HTR-8/SVneo (cell line): ENCODE measurements around the gene PC.
"Not testable (repeated sequence)": the region's sequence is repeated elsewhere in the genome, so short reads cannot be mapped to it uniquely, and the experiment has no call there.

Experiments
- DNase-seq: peaks from one replicate; pipeline ENCODE4 v3.0.0; 2011; ENCODE audit warnings: low spot score, mixed read lengths; ENCODE audit not compliant: insufficient read length
- FAIRE-seq: peaks from 2 replicates; lab custom pipeline; 2011; peaks lifted over from hg19 to GRCh38; lab: Jason Lieb, UNC

Gene PC

DNA sequence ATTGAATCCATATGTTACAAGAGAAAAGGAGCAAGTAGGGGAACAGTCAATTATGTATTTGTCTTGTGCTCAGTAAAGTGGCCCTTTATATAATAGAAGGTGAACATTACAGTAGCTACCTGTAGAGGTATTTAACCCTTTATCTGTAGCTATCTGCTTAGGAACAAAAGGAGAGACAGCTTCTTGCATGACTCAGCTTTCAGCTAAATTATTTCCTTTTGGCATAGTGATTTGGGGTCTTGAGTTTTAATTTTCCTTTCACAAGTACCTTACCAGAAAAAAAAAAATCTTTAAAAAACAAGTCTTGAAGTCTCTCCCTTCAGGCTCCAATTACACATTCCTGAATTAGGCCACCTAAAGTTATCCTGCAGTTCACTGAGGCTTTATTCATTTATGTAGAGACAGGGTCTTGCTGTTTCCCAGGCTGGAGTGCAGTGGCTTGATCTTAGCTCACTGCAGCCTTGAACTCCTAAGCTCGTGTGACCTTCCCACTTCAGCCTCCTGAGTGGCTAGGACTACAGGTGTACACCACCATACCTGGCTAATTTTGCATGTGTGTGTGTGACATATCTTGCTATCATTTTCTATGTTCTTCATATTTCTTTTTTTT lies 147.5 kb downstream of the PC start:
- DNase-seq (no peak), FAIRE-seq (no peak)

DNA sequence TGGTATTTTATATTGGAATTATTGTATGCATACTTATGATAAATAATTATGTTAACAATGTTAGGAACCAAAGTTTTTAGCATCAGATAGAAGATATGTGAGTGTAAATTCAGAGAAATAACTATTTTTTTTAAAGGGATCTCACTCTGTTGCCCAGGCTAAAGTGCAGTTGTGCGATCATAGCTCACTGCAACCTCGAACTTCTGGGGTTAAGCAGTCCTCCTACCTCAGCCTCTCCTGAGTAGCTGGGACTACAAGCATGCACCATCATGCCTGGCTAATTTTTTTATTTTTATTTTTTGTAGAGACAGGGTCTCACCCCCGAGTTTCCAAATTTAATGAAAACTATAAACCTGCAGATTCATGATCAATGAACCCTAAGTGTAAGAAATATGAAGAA lies 148.6 kb downstream of the PC start:
- no peak for DNase-seq
- no peak for FAIRE-seq

DNA sequence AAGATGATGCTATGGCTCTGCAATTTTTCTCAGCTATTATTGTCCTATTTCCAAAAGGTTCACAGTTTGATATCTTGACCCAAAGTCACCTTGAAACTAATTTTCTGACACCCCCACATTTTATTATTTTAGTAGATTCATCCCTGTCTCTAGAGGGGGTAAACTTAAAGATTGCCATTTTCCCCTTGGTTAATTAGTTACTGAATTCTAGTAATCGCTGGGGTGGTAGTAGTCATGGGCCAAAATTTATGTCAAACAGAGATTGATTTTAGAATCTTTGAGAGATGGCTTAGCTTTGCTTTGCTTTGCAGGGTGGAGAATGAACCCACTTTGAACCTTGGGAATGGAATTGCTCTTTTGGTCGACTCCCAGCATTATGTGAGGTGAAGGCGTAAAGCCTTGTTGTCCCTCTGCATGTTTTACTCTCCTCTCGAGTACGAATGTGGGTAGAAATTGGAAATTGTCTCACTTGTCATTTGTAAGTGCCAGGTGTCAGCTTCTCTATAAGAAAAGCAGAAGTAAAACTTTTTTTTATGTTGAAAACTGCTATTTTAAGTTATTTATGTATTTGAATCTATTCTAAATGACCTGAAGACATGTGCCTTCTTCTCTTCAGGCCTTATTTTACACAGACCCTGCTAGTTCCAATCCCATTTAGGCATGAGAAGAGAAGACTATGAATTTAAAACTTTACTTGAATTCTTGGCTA lies 157.3 kb downstream of the PC start:
- DNase-seq: no peak
- FAIRE-seq: no peak

DNA sequence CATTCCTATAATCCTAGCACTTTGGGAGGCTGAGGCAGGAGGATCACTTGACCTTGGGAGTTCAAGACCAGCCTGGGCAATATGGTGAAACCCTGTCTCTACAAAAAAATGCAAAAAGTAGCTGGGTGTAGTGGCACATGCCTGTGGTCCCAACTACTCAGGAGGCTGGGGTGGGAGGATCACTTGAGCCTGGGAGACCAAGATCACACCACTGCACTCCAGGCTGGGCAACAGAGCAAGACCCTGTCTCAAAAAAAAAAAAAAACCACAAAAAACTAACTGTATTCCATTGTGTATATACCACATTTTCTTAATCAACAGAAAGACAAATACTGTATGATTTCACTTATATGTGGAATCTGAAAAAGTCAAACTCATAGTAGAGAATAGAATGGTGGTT lies 158.4 kb downstream of the PC start:
- not testable (repeated sequence) for FAIRE-seq, DNase-seq
